ENCODE results near the gene P4HB.

GRCh38 chr17:81821147-81821546 is 39.2 kb downstream of the P4HB start:
- TF ChIP-seq CTCF (IDR thresholded peaks at IDR 0.05) (no peak), EZH2 (IDR thresholded peaks at IDR 0.05) (no peak), EZH2phosphoT487 (IDR thresholded peaks at IDR 0.05) (no peak)

Measured in neural progenitor cell (in vitro differentiated cells).